GM21737 (cell line): ENCODE measurements around the gene KRT72.

Source experiments
- ATAC-seq: cut with Tn5 transposase; IDR thresholded peaks from one replicate; pipeline ENCODE4 v1.9.1; 2021; ENCODE audit warnings: mild to moderate bottlenecking, moderate library complexity; ENCODE audit not compliant: unreplicated experiment

The KRT72 gene

DNA sequence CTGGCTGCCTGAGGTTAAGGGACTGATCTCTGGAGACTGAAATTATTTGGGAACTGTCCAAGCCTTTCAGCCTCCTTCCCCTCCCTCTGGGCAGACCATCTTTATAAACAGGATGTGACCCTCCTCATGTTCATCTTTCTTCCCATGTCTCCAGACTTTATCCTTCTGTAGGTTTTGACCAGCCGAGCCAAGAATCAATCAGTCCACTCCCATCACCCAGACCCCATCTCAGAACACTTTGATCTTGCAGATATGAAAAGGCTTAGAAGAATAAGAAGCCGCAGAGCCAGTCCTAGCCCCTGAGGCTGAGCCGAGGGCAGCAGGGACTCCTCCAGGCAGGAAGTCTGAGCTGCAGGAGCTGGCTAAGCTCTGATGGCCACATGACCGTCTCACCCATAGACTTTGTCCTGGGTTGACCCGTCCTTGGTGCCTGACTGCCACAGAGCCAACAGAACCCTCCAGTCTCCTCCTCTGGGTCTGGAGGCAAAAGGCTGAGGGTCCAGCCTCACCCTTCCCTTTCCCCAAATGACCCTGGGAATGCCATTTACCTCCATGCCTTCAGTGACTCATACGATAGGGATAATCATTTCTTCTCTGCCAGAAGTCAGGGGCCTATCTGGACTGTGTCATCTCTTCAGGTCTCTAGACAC lies 49.9 kb downstream of the KRT72 start:
- ATAC-seq, result no peak

DNA sequence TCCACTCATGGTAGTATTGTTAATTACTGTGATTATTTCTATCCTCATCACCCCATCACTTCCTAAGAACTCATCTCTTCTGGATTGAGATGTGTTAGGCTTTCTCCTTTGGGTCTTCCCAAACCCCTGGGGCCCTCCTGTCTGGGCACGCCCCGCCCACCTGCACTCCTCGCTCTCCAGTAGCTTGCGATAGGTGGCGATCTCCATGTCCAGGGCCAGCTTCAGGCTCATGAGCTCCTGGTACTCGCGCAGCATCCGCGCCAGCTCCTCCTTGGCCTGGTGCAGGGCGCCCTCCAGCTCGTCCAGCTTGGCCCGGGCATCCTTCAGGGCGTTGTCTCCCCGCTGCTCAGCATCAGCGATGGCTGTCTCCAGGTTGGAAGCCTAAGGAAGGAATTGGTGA lies 55.1 kb downstream of the KRT72 start:
- no peak for ATAC-seq

DNA sequence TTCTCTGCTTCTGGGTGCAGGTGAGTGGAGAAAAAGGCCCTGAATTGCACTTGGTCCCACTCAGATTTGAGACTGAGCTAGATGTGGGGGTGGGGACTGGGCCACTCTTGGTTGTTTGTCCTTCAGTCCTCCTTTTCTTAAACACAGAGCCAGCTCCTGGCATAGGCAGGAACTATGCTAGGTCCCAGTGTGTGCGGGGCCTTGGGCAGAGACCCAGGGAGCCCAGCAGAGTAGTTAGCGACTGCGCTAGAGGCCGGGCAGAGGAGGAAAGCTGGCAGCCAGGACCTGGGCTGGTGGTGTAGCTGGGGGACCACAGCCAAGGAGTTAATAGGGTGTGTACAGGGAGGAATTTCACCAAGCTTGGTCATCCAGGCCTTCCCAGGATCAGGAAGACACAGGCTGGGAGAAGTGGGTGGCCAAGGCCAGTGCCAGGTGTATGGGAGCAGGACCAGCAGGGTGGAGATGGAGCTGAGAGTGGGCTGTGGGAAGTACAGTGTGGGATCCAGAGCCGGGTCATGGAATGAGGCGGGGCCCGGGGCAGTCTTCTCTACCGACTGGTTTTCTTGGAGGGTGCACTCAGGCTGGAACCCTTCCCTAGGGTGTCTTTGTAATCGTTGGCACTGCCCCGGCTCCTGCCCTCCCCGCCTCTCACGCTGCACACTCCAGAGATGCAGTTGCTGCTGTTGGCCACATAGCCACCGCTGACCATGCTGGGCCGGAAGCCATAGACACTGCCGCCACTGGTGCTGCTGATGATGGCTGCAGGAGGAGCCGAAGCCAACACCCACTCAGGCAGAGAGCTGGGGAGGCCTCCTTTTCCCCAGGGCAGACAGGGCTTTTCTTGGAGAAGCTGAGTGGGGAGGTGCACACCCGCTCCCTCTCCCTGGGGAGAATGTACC lies 57.0 kb downstream of the KRT72 start:
- ATAC-seq, result no peak

DNA sequence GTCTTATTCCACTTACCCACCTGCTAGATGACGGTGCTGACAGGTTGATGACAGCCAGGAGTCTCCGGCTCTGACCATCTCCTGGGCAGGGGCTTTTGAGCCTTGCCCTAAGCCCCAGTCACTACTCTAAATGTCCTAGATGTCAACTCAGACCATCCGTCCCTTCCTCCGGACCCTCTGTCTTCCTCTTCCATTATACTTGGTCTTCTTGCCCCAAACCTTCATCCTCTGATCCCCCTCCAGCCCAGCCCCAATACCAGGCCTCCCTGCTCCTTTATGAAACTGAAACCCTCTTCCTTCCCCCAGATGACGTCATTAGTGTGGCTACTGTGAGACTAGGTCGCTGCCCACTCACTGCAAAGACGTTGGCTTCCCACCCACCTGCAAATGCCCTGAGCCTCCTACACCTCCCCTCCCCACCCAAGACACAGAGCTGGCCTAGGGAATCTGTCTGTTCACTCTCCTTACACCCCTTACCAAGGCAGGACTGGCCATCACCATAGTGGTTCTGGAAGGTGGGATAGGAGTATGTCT lies 58.4 kb downstream of the KRT72 start:
- no peak for ATAC-seq

DNA sequence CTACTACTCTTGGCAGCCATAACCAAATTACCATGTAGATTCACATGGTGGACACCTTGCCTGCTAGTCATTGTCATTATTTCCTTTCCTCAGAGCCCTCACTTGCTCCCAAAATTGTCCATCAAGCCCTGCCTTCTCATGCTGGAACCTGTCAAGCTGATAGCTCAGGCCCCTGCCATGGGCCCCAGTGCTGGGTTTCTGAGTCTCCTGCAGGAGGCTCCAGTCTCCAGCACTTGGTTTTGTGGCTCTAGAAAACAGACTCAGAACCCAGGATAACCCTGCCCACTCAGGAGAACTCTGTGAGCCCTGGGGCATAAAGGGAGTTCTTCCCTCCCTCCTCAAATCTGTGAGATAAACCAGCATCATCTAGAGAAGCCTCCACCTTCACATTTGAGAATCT lies 59.1 kb downstream of the KRT72 start:
- ATAC-seq, result no peak

DNA sequence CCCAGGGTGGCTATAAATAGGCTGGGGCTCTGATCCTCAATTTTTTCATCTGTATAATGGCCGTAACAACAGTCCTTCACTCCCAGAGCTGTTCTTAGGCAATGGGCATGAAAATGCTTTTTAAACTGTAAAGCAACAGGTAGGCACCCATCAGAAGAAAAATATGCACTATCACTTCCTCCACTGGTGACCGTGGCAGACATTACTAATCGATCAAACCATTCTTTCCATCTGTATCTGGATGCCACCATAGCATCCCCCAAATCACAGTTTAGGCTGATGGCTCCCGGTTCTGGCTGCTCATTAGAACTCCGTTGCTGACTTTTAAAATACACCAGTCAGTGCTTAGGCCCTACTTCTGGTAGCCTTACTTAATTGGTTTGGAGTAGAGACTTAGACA lies 59.6 kb downstream of the KRT72 start:
- ATAC-seq, result no peak

DNA sequence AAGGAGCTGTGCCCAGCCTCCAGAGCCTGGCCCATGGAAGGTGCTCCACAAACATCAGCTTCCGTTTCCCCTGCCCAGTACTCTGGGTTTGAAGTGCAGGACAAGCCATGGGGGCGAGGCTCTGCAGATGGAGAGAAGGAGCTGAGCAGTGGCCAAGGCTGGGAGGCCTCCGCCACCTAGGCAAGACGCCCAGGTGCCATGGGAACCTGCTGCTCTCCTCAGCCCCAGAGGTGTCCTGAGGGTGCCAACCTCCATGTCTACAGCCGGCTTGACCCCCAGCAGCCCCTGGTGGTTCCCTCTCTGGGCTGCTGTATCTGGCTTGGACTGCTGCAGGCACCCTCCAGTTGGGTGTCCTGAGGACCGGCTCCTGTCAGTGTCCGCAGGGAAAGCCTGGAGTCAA lies 60.7 kb downstream of the KRT72 start:
- no peak for ATAC-seq

DNA sequence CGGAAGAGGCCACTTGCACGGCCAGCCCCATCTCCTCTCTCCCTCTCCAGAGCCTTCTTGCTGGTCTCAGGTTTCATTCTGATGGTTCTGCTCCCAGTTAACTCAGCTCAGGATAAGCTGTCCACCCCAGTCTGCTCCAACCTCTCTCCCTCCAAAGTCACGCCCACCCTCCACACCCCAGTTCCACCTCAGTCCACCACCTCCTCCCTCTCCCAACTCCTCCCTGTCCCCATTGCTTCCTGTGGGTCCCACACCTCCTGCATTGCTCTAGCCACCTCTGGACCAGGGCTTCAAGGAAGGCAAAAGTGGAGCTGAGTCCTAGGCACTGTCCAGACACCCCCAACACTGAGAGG lies 61.5 kb downstream of the KRT72 start:
- no peak for ATAC-seq

DNA sequence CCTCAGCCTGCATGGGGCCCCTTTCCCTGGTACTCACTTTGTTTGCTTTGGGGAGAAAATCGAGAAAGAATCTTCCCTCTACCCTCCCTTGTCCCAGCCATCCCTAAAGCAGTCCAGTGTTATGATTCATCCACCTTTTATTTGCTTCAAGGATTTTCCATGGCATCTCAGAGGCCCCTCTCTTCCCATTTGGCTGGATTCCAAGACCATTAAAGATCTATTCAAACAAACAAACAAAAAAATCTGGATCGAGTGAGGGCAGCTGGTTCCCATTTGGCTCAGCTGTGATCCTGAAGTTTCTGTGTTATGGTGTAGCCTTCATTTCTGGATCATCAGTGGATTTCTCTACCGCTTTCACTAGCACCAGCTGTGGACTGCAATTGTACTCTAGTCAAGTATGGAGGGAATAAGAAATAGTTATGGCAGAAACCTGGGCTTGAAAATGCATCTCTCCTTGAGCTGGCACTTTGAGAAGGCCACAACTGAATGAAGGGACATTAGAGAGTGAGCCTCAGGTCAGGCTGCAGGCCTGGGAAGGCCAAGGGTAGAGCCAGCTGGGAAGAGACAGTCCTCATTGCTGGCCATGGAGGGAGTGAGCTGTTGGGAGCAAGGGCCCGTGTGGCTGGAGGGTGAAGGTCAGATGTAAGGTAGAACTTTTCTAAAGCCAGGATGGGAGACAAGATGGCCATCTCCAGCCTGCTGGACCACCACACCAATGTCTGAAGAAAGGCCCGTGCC lies 62.0 kb downstream of the KRT72 start:
- no peak for ATAC-seq

DNA sequence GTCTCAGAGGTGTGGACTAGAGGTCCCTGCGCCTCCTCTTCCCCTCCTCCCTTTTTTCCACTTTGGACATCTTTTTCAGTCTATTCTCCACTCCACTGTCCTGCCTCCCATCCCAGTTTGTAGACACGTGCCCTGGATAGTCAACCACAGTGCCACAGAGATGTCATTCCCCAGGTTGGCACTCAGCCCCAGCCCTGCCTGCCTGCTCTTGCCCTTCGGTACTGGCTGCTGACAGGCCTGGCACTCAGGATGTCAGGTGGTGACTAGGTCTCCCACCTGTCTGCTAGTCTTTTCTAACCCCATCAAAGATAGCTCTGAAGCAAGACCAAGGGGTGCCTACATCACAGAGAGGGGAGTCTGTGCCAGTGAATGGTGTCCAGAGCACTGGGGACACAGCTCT lies 64.2 kb downstream of the KRT72 start:
- ATAC-seq, result no peak
